Activated effector memory CD4-positive, alpha-beta T cell treated with anti-CD3 and anti-CD28 coated beads, Interleukin-2, amount 50 U/mL, for 16 hours (primary cell): ENCODE data around the gene ST13.
"Not testable (repeated sequence)": the region's sequence is repeated elsewhere in the genome, so short reads cannot be mapped to it uniquely, and the experiment has no call there.

ENCODE experiments used
- DNase-seq: peaks from one replicate; pipeline ENCODE4 v3.0.0-alpha.2; 2020

Gene ST13

DNA sequence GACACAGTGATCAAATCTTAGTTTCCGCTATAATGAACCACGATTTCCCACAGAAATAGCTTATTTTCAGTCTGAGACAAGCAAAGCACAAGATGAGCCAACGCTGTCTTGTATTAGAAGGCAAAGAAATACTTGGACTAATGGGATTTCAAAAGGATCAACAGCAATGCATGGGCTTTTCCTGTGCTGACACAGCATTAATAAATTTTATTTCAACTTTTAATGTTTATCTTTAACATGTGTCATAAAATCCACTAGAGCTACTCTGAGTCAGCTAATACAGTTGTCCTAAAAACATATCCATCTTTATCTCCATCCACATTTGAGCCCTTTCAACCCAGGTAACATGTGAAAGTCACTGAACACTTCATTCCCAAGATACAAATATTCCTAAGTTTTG, 21.8 kb downstream of the ST13 start:
- DNase-seq = no peak

- DNase-seq = no peak
These were observed 27.3 kb downstream of the ST13 start for GRCh38 chr22:40829131-40829530.

- DNase-seq = no peak
These were observed 29.3 kb downstream of the ST13 start for GRCh38 chr22:40826984-40827741.

DNA sequence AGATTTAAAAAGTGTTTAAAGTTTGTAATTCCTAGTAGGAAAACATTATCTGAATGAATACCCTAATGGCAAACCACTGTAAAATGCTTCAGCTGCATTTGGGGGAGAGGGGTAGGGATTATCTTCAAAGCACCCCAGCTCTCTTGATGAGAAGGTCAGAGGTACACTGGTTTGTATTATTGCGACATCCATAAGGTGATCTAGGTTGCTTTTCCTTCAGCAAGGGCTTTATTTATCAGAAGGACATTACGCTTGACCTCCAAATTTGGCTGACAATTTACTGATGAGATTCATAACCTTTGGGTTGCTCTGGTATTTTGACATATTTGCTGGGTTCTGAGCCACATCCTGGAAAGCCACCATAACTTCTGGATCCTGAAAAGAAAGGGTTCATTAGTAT, 30.1 kb downstream of the ST13 start:
- DNase-seq = not testable (repeated sequence)

GRCh38 chr22:40823426-40823825, 33.0 kb downstream of the ST13 start:
- no peak for DNase-seq

- DNase-seq = no peak
These were observed 36.8 kb downstream of the ST13 start for GRCh38 chr22:40819599-40820140.

GRCh38 chr22:40818747-40819598, 37.5 kb downstream of the ST13 start, which contains the start of gene SLC25A17:
SLC25A17 (minus strand) TSS chr22:40819346; CDS start chr22:40819248, 98 bp downstream.
- DNase-seq = peak; percentile 96

DNA sequence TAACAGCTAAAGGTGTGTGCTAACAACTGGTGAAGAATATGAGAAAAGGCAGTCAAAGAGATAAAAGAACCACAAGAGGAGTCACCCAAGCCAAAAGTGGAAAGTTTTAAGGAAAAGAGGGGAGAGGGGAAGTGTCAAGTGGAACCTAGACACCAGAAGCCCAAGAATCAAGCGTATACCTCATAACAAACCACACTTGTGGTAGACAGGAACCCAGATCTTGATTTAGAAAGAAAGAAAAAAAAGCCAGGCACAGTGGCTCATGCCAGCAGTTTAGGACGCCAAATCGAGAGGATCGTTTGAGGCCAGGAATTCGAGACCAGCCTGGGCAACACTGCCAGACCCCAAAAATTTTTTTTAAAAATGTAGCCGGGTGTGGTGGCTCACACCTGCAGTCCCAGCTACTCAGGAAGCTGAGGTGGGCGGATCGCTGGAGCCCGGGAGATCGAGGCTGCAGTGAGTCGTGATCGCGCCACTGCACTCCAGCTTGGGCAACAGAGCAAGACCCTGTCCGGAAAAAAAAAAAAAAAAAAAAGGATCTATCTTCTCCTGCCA, 38.2 kb downstream of the ST13 start:
- DNase-seq = no peak

DNA sequence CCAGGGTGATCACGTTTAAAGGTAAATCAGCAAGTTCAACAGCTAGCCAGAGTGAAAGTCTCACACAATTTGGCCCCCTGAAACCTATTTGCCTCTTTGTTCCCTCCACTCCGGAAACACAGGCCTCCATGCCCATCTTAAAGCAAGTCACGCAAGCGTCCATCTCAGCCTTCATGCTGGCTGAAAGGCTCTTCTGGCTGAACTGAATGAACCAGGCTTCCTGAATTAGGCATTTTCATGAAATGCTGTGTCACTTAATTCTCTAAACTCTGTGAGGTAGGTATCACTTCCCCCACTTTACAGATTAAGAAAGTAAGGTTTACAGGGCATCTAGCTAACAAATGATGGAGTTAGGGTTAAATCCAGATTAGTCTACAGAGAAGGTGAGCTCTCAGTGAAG, 38.7 kb downstream of the ST13 start:
- no peak for DNase-seq

DNA sequence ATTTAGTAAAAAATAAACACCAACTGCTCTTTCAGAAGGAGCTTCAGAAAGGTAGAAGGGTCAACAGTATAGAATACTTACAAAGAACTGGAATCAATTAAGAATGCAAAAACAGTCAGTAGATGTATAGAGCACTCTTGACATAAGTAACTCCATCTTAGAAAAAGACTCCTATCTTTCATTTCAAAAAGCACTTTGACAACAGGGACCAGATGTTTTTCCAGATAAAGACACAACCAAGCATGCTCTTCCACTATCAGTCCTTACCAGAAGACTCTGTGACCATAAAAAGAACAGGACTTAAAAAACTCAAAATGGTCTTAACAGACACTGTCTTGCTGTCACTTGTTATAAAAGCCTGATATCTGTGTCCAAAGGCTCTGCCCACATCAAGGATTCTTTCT, 42.5 kb downstream of the ST13 start:
- no peak for DNase-seq

DNA sequence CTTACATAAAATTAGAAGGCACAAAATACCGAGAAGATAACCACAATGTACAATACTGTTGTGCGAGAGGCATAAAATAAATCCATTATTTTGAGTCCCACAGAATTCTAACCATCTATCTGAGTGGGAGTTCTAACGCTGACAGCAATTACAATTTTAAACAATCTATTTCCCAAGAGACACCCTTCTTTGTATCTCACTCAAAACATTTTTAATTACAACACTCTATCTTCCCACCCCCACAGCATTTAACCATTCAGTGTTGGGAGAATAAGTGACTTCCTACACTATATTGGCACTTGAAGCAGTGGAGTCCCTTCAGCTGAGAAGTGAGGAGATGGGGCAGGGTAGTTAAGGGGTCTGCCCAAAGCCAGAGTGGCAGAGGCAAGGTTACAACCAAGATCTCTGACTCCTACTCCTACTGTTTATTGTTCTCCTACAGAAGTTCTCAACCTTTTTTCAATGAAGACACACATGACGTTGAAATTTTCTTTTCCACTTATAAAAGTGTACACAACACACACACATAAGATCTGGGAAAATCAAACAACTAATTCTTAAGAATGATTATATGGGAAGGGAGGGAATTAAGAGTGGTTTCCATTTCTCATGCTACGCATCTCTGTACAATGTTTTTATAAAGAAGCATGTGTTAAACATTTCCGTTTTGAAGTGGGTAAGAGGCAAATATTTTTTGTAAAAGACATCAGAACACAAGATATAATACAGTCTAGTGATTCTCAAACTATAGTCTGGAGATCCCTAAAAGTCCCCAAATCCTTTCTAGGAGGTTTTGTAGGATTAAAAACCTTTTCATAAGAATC, 48.2 kb downstream of the ST13 start:
- no peak for DNase-seq

GRCh38 chr22:40806711-40807110, 49.7 kb downstream of the ST13 start:
- DNase-seq = no peak

DNA sequence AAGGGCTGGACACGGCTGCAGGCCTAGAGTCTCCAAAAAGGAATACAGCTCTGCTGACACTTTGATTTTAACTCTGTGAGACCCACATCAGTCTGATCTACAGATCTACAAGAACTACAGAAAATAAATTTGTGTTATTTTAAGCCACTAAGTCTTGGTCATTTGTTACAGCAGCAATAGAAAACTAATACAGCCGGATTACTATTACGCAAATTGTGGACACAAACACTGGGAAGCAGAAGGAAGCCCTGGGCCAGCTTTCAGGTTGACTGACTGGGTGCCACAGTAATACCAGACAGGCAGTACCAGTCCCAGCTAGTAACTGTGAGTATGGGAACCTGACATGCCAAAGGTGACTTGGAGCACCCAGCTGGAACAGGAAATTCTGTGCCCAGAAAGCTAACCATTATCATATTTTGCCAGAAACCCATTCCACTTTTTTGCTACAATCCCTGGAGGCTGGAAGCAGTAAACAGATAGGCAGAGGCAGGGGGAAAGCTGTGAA, 50.7 kb downstream of the ST13 start:
- DNase-seq = no peak

GRCh38 chr22:40805239-40805638, 51.2 kb downstream of the ST13 start:
- DNase-seq = no peak

- DNase-seq = no peak
These were observed 53.1 kb downstream of the ST13 start for GRCh38 chr22:40803321-40803720.

- DNase-seq = no peak
These were observed 57.4 kb downstream of the ST13 start for GRCh38 chr22:40799008-40799407.

- DNase-seq = no peak
These were observed 59.0 kb downstream of the ST13 start for GRCh38 chr22:40797427-40797826.

DNA sequence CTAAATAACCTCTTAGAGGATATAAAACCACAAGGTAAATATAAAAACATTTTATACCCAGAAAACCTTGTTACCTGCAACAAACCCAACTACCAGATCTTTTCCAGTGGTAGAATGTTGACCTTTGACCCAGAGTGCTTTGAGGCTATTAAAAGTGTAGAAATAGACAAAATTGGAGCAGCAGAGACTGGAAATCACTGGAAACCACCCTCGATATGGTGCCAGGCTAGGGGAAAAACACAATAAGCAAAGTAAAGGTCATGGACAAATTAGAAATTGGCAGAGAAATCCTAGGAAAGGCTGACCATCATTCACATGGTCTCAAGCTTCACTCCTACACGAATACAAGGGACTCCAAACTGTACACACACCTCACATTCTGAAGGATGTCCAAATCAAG, 64.0 kb downstream of the ST13 start:
- no peak for DNase-seq

DNA sequence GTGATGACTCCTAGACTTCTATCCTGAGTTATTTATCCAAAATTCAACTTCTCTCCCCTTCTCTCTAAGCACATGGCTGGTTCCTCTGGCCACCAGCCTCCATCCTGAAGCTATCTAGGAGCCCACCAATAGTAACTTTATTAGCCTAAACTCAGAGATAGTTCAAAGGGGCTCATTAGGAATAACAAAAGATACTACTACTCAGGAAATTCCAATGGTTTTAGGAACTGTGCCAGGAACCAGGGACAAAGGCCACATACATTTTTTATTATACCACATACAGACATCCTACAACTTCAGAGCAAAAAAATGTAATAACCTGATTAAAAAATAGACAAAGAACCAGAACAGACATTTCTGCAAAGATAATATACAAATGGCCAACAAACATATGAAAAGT, 65.2 kb downstream of the ST13 start:
- no peak for DNase-seq

DNA sequence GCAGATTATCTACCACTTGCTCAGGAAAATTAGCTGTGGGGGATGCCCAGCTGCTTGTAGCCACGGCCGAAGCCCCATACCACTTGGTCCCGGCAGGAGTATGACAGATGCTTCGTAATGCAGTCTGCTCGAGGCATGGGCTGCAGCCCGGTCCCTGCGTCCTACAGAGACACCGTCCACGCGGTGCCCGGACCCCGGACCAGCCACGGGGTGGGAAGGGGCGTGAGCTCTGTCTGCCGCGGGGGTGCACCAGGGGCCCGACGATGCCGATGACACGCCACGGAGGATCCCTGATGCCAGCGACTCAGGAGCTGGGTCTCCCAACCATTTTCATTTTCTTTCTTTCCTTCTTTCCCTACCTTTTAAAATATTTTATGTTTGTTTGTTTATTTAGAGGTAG, 67.3 kb downstream of the ST13 start:
- no peak for DNase-seq

- DNase-seq = no peak
These were observed 73.9 kb downstream of the ST13 start for GRCh38 chr22:40782521-40782920.

DNA sequence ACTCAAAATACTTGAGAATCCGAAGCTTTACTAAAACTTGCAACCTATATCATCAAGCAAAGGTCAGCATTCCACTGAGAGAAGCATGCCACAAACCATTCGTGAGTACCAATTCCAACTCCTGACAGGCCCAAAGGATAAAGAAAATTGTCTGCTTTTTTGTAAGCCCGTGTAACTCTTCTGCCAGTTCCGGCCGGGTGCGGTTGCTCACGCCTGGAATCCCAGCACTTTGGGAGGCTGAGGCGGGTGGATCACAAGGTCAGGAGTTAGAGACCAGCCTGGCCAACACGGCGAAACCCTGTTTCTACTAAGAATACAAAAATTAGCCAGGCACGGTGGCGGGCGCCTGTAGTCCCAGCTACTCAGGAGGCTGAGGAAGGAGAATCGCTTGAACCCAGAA, 74.7 kb downstream of the ST13 start:
- not testable (repeated sequence) for DNase-seq
